IPS DF 6.9 (cell line): ENCODE results near the gene CDK5R2.

ENCODE experiments used
- DNase-seq: peaks from one replicate; pipeline ENCODE4 v3.0.0-alpha.2; 2013; ENCODE audit warnings: low read depth, low spot score
- H3K27ac ChIP-seq: one replicate; pipeline ENCODE4 v1.5.1; 2013; ENCODE audit warnings: low read length, control low read depth
- H3K27me3 ChIP-seq: 2 replicates; pipeline ENCODE4 v1.6.1; 2013; ENCODE audit warnings: mild to moderate bottlenecking, low read length; ENCODE audit not compliant: control insufficient read depth, insufficient read depth
- H3K36me3 ChIP-seq: 2 replicates; pipeline ENCODE4 v1.6.1; 2013; ENCODE audit warnings: low read length; ENCODE audit not compliant: control insufficient read depth, insufficient read depth
- H3K4me1 ChIP-seq: 2 replicates; pipeline ENCODE4 v1.6.1; 2013; ENCODE audit warnings: low read length; ENCODE audit not compliant: control insufficient read depth, insufficient read depth
- H3K4me3 ChIP-seq: 2 replicates; pipeline ENCODE4 v1.5.1; 2013; ENCODE audit warnings: mild to moderate bottlenecking, low read length
- H3K9me3 ChIP-seq: 2 replicates; pipeline ENCODE4 v1.6.1; 2013; ENCODE audit warnings: low read length, inconsistent platforms; ENCODE audit not compliant: control insufficient read depth, insufficient read depth
- WGBS: extraction: QIAGEN DNeasy Blood & Tissue Kit; methylation state at CpG from one replicate; pipeline ENCODE4 v1.1.7; 2013; ENCODE audit warnings: mixed read lengths, missing lambda C conversion rate; ENCODE audit not compliant: insufficient read length, insufficient coverage; 5-methylcytosine and 5-hydroxymethylcytosine counted together

CDK5R2 gene

GRCh38 chr2:219003979-219004378 lies 44.5 kb downstream of the CDK5R2 start:
- Histone ChIP-seq H3K4me3 (no peak overlapping the region), H3K27ac (no peak overlapping the region), H3K9me3 (no peaks in the 10 kb centered on the region), H3K36me3 (no peaks in the 10 kb centered on the region), H3K27me3 (peaks cover 51% of the 10 kb centered on the region), H3K4me1 (peaks cover 7% of the 10 kb centered on the region; the same call in 1 of the 2 replicates)
- DNase-seq, result no peak
- no CpG with 5 or more reads among the region's 3 CpGs for WGBS

- no peak overlapping the region for H3K27ac ChIP-seq
- no peaks in the 10 kb centered on the region for H3K9me3 ChIP-seq
- no CpG with 5 or more reads among the region's 2 CpGs for whole genome bisulfite sequencing
- peaks cover 7% of the 10 kb centered on the region for H3K27me3 ChIP-seq
- H3K36me3 ChIP-seq, result no peaks in the 10 kb centered on the region
- H3K4me1 ChIP-seq, result no peaks in the 10 kb centered on the region
- H3K4me3 ChIP-seq, result no peak overlapping the region
- no peak for DNase-seq
Observed at GRCh38 chr2:219009294-219009693, 49.8 kb downstream of the CDK5R2 start.

GRCh38 chr2:219010162-219010756 lies 50.8 kb downstream of the CDK5R2 start:
- H3K4me1 ChIP-seq, result no peaks in the 10 kb centered on the region
- H3K36me3 ChIP-seq, result no peaks in the 10 kb centered on the region
- no peaks in the 10 kb centered on the region for H3K9me3 ChIP-seq
- no CpG with 5 or more reads among the region's 6 CpGs for WGBS
- no peak overlapping the region for H3K27ac ChIP-seq
- H3K27me3 ChIP-seq, result peaks cover 4% of the 10 kb centered on the region; the same call in 1 of the 2 replicates
- H3K4me3 ChIP-seq, result no peak overlapping the region
- no peak for DNase-seq

- H3K9me3 ChIP-seq, result no peaks in the 10 kb centered on the region
- DNase-seq, result no peak
- no peak overlapping the region for H3K4me3 ChIP-seq
- H3K36me3 ChIP-seq, result no peaks in the 10 kb centered on the region
- no peak overlapping the region for H3K27ac ChIP-seq
- H3K4me1 ChIP-seq, result no peaks in the 10 kb centered on the region
- no CpG with 5 or more reads among the region's 5 CpGs for WGBS
- H3K27me3 ChIP-seq, result 0 out of 2 replicates have a peak, but pooled peaks cover 2% of the 10 kb centered on the region
Observed at GRCh38 chr2:219010873-219011272, 51.4 kb downstream of the CDK5R2 start.
